C1 segment of cervical spinal cord (tissue), 14 donors: Measurements from ENCODE around the gene SFMBT2.

Source experiments
- DNase-seq, 14 donors: peaks; one replicate each; lab custom pipeline; 2025; lab: John Stamatoyannopoulos, UW

SFMBT2 gene

GRCh38 chr10:7410862-7411670, at the start of gene SFMBT2:
SFMBT2 (minus strand) TSS chr10:7411034; CDS start chr10:7381898, 29,136 bp downstream.
- peak in 13 of 14 donors; percentile 11 to 83 (median 64) for DNase-seq

GRCh38 chr10:7460006-7460405, 49.2 kb upstream of the SFMBT2 start:
- no peak for DNase-seq

GRCh38 chr10:7458556-7458955, 47.7 kb upstream of the SFMBT2 start:
- no peak for DNase-seq

- peak in 1 of 14 donors; percentile 12 for DNase-seq
These were observed 46.9 kb upstream of the SFMBT2 start for GRCh38 chr10:7457478-7458316.

GRCh38 chr10:7449063-7449695, 38.3 kb upstream of the SFMBT2 start:
- DNase-seq, result no peak

GRCh38 chr10:7445474-7446185, 34.8 kb upstream of the SFMBT2 start:
- peak in 5 of 14 donors; percentile 8 to 29 (median 25) for DNase-seq

GRCh38 chr10:7444551-7445121, 33.8 kb upstream of the SFMBT2 start:
- DNase-seq, result peak in 12 of 14 donors; percentile 33 to 77 (median 55)

GRCh38 chr10:7443036-7443435, 32.2 kb upstream of the SFMBT2 start:
- no peak for DNase-seq

- no peak for DNase-seq
These were observed 30.7 kb upstream of the SFMBT2 start for GRCh38 chr10:7441403-7442147.

GRCh38 chr10:7439696-7440095, 28.9 kb upstream of the SFMBT2 start:
- no peak for DNase-seq

- no peak for DNase-seq
These were observed 27.6 kb upstream of the SFMBT2 start for GRCh38 chr10:7438196-7438986.

GRCh38 chr10:7436490-7437100, 25.8 kb upstream of the SFMBT2 start:
- no peak for DNase-seq

- no peak for DNase-seq
These were observed 24.8 kb upstream of the SFMBT2 start for GRCh38 chr10:7435674-7436073.

- DNase-seq, result no peak
These were observed 23.5 kb upstream of the SFMBT2 start for GRCh38 chr10:7434378-7434777.

- DNase-seq, result no peak
These were observed 23.0 kb upstream of the SFMBT2 start for GRCh38 chr10:7433861-7434260.

- no peak for DNase-seq
These were observed 22.3 kb upstream of the SFMBT2 start for GRCh38 chr10:7432884-7433726.

GRCh38 chr10:7428673-7429350, 18.0 kb upstream of the SFMBT2 start:
- DNase-seq, result no peak

- DNase-seq, result no peak
These were observed 15.5 kb upstream of the SFMBT2 start for GRCh38 chr10:7426349-7426748.
